HL-60/S4 treated with retinoic acid at 250 ng/mL for 4 days and 3 days (cell line): Measurements from ENCODE around the gene CARTPT.

Source experiments
- in situ Hi-C: fragments of 300-500 bp; cut with MboI; formaldehyde crosslinking; loops from 2 replicates; pipeline ENCODE4 v1.7.0; 2022; ENCODE audit warnings: low sequenced_read_pairs

CARTPT gene

GRCh38 chr5:71719063-71719964, at the start of gene CARTPT:
Gene CARTPT (plus strand): TSS chr5:71719275. CDS start chr5:71719294, 19 bp downstream.
- in situ Hi-C loops, result no loop called here

DNA sequence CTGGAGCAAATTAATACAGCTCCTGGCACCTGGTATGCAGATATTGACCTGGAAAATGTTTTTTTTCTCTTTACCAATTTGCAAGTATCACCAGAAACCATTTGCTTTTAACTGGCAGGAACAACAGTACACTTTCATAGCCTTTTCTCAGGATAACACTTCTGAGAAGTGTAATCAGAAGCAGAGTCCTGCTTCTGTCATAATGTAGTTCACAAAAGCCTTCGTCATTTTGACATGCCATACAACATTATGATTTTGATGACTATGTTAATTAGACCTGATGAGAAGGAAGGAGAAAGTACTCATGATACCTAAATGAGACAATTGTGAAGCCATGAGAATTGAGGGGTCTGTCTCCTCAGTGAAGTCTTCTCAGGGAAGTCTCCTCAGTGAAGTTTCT, 41.1 kb upstream of the CARTPT start:
- in situ Hi-C loops, result no loop called here

DNA sequence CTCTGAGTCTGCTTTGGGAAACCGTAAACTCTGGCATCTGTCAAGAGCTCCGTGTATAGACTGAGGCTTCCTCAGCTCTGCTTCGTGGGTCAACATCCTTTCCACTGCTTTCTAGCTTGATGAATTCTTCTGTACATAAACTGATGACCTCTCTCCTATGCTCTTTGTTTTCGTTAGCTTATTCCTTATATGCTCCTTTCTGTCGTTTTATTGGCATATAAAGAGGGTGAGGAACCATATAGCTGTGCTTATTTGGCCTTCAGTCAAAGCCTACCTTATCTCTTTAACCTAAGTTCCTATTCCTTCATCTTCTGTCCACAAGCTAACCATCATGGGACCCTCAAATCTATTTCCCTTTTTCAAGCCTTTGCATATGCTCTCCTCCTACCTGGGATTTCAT, 39.4 kb upstream of the CARTPT start:
- in situ Hi-C loops, result no loop called here

- in situ Hi-C loops, result no loop called here
Observed at GRCh38 chr5:71680510-71680909, 38.6 kb upstream of the CARTPT start.

GRCh38 chr5:71681296-71681695, 37.8 kb upstream of the CARTPT start:
- in situ Hi-C loops, result no loop called here

DNA sequence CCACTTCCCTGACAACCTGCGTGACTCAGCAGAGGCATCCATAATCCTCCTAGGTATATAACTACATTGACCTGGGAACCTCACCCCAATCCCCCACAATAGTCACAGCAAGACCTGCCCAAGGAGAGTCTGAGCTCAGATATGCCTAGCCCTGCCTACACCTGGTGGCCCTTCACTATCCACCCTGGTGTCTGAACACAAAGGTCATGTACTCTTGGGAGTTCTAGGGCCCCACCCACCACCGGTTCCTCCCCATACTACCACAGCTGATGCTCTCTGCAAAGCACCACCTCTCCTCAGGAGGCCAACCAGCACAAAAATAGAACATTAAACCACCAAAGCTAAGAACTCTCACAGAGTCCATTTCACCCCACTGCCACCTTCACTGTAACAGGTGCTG, 34.8 kb upstream of the CARTPT start:
- in situ Hi-C loops, result no loop called here

- in situ Hi-C loops, result no loop called here
Observed at GRCh38 chr5:71693828-71694427, 25.1 kb upstream of the CARTPT start.

DNA sequence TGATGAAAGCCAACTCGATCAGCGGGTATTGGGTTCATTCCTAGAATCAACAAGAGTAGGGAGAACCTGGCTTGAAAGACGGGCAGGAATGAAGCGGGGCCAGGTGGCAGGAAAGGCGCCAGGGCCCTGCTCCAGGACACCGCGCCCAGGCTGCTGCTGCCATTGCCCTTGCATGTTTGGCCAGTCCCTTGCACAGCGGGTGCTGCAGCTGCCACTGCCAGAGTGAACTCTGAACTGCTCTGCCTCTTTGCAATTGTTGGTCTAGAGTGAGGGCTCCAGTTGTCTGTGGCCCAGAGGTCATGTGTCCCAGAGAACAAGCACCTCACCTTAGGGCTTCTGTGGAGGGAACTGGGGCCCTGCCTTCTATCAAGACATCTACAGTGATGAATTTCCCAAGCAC, 24.0 kb upstream of the CARTPT start:
- in situ Hi-C loops, result no loop called here

DNA sequence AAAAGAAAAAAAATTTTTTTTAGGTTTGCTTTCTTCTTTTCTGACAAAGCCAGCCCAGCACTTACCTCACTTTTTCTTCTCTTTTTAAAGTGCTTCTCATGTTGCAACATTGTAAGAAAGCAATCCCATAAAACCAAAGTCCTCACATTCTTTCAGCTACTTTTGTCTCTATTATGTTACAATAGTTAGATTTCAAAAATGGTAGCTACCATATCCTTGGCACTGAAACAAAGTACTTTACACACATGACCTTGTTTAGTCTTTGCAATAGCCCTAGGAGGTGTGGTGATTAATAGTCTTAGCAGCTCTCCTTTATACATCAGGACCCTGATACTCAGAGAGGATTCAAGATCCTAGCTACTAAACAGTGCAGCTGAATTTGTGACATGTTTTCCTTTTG, 23.5 kb upstream of the CARTPT start:
- in situ Hi-C loops, result no loop called here

- in situ Hi-C loops, result no loop called here
Observed at GRCh38 chr5:71697967-71698366, 21.1 kb upstream of the CARTPT start.

DNA sequence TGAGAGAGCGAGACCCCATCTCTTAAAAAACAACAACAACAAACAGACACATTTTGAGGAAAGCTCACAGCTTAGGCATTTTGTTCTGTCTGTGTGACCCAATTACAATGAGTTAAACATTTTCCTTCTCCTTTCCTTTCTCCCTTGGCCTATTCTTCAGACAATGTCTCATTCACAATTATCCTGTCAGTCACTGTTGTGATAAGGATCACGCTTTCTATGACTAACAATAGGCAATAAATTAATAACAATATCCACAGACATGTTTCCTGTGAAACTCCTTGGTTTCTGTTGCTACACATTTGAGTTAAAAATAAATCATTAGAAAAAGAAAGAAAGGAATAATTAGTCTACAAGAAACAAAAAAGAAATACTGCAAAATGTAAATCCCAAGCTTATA, 19.8 kb upstream of the CARTPT start:
- in situ Hi-C loops, result no loop called here

- in situ Hi-C loops, result no loop called here
Observed at GRCh38 chr5:71699751-71700150, 19.3 kb upstream of the CARTPT start.

DNA sequence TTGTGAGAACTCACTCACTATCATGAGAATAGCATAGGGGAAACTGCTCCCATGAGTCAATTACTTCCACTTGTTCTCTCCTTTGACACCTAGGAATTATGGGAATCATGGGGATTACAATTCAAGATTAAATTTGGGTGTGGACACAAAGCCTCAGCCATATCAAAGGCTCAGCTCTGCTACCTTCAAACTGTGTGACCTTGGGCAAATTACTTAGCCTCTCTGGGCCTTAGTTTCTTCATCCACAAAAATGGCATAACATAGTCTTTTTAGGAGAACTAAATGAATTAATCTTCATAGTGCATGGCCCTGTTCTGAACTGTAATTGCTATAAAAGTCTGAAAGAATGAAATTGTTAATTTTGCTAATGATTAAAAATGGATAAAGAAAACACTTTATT, 18.3 kb upstream of the CARTPT start:
- in situ Hi-C loops, result no loop called here

GRCh38 chr5:71701407-71701806, 17.7 kb upstream of the CARTPT start:
- in situ Hi-C loops, result no loop called here

GRCh38 chr5:71703941-71704340, 15.1 kb upstream of the CARTPT start:
- in situ Hi-C loops, result no loop called here

DNA sequence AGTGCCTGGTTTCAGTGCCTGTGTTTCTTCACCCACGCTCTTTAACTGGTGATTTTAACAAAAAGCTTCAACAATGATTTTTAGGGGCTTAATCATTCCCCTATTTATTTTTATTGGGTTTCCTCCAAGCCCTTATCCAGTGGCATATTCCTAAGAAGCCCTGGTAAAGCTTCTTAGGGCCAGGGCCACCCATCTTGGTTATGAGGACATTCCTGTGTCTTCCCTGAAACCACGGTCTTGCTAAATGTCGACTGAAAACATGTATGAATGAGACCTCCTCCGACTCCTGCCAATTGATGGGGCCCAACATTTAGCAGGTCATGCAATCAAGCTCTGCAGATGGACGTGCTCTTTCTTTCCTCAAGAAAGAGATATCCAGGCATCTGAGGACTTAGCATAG, 13.7 kb upstream of the CARTPT start:
- in situ Hi-C loops, result no loop called here

- in situ Hi-C loops, result no loop called here
Observed at GRCh38 chr5:71706906-71707305, 12.2 kb upstream of the CARTPT start.

GRCh38 chr5:71711610-71712009, 7.5 kb upstream of the CARTPT start:
- in situ Hi-C loops, result no loop called here

DNA sequence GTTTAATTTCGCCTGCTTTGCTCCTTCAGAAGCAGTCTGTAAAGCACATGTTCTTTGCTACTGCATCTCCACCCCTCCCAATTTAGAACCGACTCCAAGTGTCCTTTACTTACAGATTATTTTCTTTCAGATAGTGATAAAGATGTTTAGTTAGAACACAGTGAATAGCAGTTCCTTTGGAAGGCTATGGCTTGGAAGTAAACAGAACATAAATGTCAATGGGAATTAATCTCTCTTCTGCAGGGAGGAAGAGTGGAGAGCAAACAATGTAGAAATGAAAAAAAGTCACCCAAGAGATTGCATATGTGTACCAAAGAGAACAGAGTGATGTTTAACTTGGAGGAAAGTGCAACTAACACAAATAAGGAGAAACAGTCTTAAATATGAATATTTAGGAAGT, 4.2 kb upstream of the CARTPT start:
- in situ Hi-C loops, result no loop called here

DNA sequence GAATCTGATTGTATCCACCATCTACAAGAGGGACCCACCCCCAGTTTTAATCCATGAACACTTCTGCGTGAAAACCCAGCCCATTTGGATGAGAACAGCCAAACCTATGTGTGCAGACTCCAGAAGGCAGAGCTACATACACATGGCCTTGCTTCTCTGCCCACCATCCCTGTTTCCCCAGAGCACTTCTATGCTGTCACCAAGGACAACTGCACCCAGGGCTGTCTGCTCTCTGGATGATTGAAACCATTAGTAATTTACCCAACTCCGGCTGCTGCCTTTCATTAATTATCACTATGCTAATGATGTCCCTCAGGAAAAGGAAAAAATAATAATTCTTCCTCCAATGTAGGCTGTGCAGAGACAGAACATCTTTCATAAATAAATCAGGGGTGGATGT, 8.9 kb downstream of the CARTPT start:
- in situ Hi-C loops, result loop anchor here (25.0 kb wide), 1 partner anchor 91 kb away; no protein-coding TSS in a partner anchor

GRCh38 chr5:71731015-71731414, 11.9 kb downstream of the CARTPT start:
- in situ Hi-C loops, result loop anchor here (25.0 kb wide), 1 partner anchor 94 kb away; no protein-coding TSS in a partner anchor

GRCh38 chr5:71732011-71732410, 12.9 kb downstream of the CARTPT start:
- in situ Hi-C loops, result loop anchor here (25.0 kb wide), 1 partner anchor 95 kb away; no protein-coding TSS in a partner anchor
